Measurements from ENCODE around the gene UBE3D. TPM values are rescaled to one million over a fixed set of nuclear protein-coding genes. Genes with fewer than 3 reads are reported as not detected.

The UBE3D gene
- total and polyA plus RNA-seq, 2 of the 4 experiments (the other 2 are of a cell fraction), result 3.2 to 6.3 TPM

DNA sequence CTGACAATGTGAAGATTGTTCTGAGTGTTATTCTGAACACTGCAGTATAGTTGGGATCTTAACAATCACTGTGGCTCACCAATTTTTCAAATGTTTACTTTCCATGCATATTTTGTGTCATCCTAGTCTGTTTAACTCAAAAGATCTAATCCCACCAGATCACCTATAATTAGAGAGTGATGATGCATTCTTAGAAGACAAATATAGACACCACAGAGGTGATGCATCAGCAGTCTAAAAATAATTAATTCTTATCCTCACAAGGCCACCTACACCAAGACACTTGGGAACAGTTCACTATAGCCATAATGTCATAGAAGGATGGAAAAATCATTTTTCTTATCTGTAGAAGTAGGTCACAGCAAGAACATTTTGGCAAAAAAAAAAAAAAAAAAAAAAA is 154.8 kb downstream of the UBE3D start:
- Histone ChIP-seq H3K9ac (ENCODE audit: low read depth, low read length) (no peak overlapping the region), H2AK9ac (replicated peaks; ENCODE audit: low read depth, low read length, poor library complexity) (no peak overlapping the region), H3K4me3 (ENCODE audit: insufficient read depth, low read depth, low read length) (no peak overlapping the region), H2AFZ (replicated peaks; ENCODE audit: low read length, poor library complexity) (no peak overlapping the region), H3K4me2 (ENCODE audit: low read depth, low read length) (no peak overlapping the region), H3K79me1 (ENCODE audit: low read depth in 1 of 2, low read length in 2 of 2) (no peaks in the 10 kb centered on the region), H2BK20ac (ENCODE audit: low read depth, low read length) (no peak overlapping the region), H4K5ac (ENCODE audit: low read depth, low read length) (no peak overlapping the region), H3K4ac (ENCODE audit: low read depth, low read length) (no peak overlapping the region), H4K20me1 (ENCODE audit: insufficient read depth, low read length) (no peaks in the 10 kb centered on the region), H3K27ac (ENCODE audit: insufficient read depth, low read length) (no peak overlapping the region), H4K91ac (ENCODE audit: insufficient read depth, low read depth, low read length) (no peak overlapping the region), H3K9me3 (ENCODE audit: control insufficient read depth, insufficient read depth, low read length) (no peaks in the 10 kb centered on the region), H3K36me3 (ENCODE audit: control insufficient read depth, insufficient read depth, low read length) (no peaks in the 10 kb centered on the region), H2BK120ac (ENCODE audit: low read depth, low read length) (no peak overlapping the region), H2AK5ac (ENCODE audit: low read depth, low read length) (no peak overlapping the region), H2BK5ac (ENCODE audit: low read depth, low read length, poor library complexity, severe bottlenecking) (no peak overlapping the region), H3K23ac (ENCODE audit: low read depth, low read length) (no peak overlapping the region), H4K8ac (ENCODE audit: low read depth in 2 of 2, low read length in 2 of 2) (no peak overlapping the region), H3K27me3 (ENCODE audit: control insufficient read depth, insufficient read depth, low read length) (no peaks in the 10 kb centered on the region), H3K9me1 (ENCODE audit: insufficient read depth, low read length) (no peaks in the 10 kb centered on the region), H3K14ac (replicated peaks; ENCODE audit: low read depth, low read length) (no peak overlapping the region), H3K56ac (ENCODE audit: extremely low read depth, insufficient read depth, low read length) (no peak overlapping the region), H3K18ac (ENCODE audit: low read depth, low read length) (no peak overlapping the region), H3K4me1 (ENCODE audit: control insufficient read depth, insufficient read depth, low read length) (0 out of 2 replicates have a peak, but pooled peaks cover 2% of the 10 kb centered on the region), H2BK15ac (ENCODE audit: low read depth, low read length) (no peak overlapping the region)
- DNase-seq, result no peak
- CTCF ChIA-PET, result no interaction called here
- no TSS peak for BruUV-seq (replicated peaks)
- intact Hi-C loops (cut with micrococcal nuclease) (no loop called here), dilution Hi-C loops (cut with HindIII; ENCODE audit: low sequenced_read_pairs, unreplicated experiment) (no loop called here), in situ Hi-C loops (cut with MboI; ENCODE audit: low sequenced_read_pairs) (no loop called here)
- TF ChIP-seq MXI1 (IDR thresholded peaks at IDR 0.05; ENCODE audit: borderline replicate concordance, low read depth, low read length) (no peak), ELK1 (IDR thresholded peaks at IDR 0.05; ENCODE audit: borderline replicate concordance, low read depth, low read length) (no peak), BHLHE40 (IDR thresholded peaks at IDR 0.05; ENCODE audit: low read depth, low read length) (no peak), NFE2L2 (IDR thresholded peaks at IDR 0.05; ENCODE audit: low read depth, low read length) (no peak), CHD1 (IDR thresholded peaks at IDR 0.05; ENCODE audit: low read depth, low read length) (no peak), SMC3 (IDR thresholded peaks at IDR 0.05; ENCODE audit: low read depth, low read length) (no peak), RAD21 (IDR thresholded peaks at IDR 0.05; ENCODE audit: low read length) (no peak), MAFK (IDR thresholded peaks at IDR 0.05; ENCODE audit: low read depth, low read length) (no peak), FOS (IDR thresholded peaks at IDR 0.05; ENCODE audit: low read depth, low read length) (no peak), POLR2A (IDR thresholded peaks at IDR 0.05; ENCODE audit: low read depth, low read length) (no peak), MAZ (IDR thresholded peaks at IDR 0.05; ENCODE audit: borderline replicate concordance, low read depth, low read length) (no peak), RCOR1 (IDR thresholded peaks at IDR 0.05; ENCODE audit: insufficient replicate concordance, low read length) (no peak), CTCF (conservative IDR thresholded peaks at IDR 0.05; ENCODE audit: low read depth, low read length) (no peak), CEBPB (IDR thresholded peaks at IDR 0.05; ENCODE audit: low read depth, low read length) (no peak), RFX5 (IDR thresholded peaks at IDR 0.05; ENCODE audit: low read depth, low read length) (no peak)
- no peak for ATAC-seq (ENCODE audit: low read depth)
- POLR2A ChIA-PET (ENCODE audit: unreplicated experiment), result interaction anchor here (0.5 kb wide), 1 partner anchor 15 kb away, joined by 3 read pairs; no protein-coding TSS in a partner anchor

Measured in IMR-90 (cell line).